ENCODE data around the gene MRS2.

DNA sequence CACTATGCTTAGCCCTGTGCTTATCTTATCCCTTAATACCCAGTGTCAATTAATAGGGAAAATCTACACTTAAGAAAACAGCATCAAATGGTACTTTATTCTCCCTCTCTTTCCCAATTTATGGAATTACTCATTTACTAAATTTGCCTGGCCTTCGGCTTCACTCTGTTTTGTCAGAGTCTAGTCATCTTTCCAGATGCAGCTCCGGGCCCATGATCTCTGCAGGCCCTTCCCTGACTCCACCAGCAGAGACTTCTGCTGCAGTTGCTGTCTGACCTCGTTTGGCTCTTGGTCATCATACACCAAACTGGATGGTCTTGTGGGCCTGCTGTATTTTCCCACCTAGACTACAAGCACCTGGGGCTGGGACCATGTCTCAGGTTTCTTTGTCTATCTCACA, 27.4 kb downstream of the MRS2 start:
- TF ChIP-seq, protein P1, sequence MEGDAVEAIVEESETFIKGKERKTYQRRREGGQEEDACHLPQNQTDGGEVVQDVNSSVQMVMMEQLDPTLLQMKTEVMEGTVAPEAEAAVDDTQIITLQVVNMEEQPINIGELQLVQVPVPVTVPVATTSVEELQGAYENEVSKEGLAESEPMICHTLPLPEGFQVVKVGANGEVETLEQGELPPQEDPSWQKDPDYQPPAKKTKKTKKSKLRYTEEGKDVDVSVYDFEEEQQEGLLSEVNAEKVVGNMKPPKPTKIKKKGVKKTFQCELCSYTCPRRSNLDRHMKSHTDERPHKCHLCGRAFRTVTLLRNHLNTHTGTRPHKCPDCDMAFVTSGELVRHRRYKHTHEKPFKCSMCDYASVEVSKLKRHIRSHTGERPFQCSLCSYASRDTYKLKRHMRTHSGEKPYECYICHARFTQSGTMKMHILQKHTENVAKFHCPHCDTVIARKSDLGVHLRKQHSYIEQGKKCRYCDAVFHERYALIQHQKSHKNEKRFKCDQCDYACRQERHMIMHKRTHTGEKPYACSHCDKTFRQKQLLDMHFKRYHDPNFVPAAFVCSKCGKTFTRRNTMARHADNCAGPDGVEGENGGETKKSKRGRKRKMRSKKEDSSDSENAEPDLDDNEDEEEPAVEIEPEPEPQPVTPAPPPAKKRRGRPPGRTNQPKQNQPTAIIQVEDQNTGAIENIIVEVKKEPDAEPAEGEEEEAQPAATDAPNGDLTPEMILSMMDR (IDR thresholded peaks at IDR 0.05): no peak
- TF ChIP-seq POLR2AphosphoS5 (IDR thresholded peaks at IDR 0.05): no peak
